GM13977 (cell line): ENCODE data around the gene FAM81A.
A peak's percentile ranks its signal among the peaks of the same experiment; 100 is the strongest.
"Not testable (repeated sequence)": the region's sequence is repeated elsewhere in the genome, so short reads cannot be mapped to it uniquely, and the experiment has no call there.

ENCODE experiments used
- DNase-seq: peaks from one replicate; pipeline ENCODE4 v3.0.0; 2012; ENCODE audit warnings: low spot score
- in situ Hi-C: fragments of 300-500 bp; cut with MboI; formaldehyde crosslinking; loops from one replicate; pipeline ENCODE4 v1.12.0; 2022; ENCODE audit warnings: low sequenced_read_pairs, low pct_unique_long_range_greater_than_20kb, mixed read lengths, inconsistent platforms; ENCODE audit not compliant: unreplicated experiment
- TF ChIP-seq, protein P1 (sequence below): IDR thresholded peaks from 2 replicates; pipeline ENCODE4 v1.5.1; 2012; ENCODE audit warnings: mild to moderate bottlenecking, control low read depth; ENCODE audit not compliant: insufficient read depth; ENCODE audit errors: extremely low read depth, missing control alignments

FAM81A gene

DNA sequence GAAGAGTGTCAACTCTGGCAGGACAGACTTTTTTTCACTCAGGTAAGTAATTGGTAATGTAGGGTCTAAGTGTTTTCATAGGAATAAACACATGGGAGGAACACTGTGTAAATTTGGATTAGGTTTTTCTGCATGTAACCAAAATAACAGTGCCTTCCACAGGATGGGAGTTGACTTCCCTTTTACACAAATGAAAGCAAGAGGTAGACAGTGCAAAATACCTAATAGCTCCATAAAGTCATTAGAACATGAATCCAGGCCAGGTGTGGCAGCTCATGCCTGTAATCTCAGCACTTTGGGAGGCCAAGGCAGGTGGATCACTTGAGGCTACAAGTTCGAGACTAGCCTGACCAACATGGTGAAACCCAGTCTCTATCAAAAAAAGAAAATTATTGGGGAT is 39.8 kb upstream of the FAM81A start:
- no peak for DNase-seq
- TF ChIP-seq, protein P1, sequence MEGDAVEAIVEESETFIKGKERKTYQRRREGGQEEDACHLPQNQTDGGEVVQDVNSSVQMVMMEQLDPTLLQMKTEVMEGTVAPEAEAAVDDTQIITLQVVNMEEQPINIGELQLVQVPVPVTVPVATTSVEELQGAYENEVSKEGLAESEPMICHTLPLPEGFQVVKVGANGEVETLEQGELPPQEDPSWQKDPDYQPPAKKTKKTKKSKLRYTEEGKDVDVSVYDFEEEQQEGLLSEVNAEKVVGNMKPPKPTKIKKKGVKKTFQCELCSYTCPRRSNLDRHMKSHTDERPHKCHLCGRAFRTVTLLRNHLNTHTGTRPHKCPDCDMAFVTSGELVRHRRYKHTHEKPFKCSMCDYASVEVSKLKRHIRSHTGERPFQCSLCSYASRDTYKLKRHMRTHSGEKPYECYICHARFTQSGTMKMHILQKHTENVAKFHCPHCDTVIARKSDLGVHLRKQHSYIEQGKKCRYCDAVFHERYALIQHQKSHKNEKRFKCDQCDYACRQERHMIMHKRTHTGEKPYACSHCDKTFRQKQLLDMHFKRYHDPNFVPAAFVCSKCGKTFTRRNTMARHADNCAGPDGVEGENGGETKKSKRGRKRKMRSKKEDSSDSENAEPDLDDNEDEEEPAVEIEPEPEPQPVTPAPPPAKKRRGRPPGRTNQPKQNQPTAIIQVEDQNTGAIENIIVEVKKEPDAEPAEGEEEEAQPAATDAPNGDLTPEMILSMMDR = no peak
- in situ Hi-C loops = no loop called here

DNA sequence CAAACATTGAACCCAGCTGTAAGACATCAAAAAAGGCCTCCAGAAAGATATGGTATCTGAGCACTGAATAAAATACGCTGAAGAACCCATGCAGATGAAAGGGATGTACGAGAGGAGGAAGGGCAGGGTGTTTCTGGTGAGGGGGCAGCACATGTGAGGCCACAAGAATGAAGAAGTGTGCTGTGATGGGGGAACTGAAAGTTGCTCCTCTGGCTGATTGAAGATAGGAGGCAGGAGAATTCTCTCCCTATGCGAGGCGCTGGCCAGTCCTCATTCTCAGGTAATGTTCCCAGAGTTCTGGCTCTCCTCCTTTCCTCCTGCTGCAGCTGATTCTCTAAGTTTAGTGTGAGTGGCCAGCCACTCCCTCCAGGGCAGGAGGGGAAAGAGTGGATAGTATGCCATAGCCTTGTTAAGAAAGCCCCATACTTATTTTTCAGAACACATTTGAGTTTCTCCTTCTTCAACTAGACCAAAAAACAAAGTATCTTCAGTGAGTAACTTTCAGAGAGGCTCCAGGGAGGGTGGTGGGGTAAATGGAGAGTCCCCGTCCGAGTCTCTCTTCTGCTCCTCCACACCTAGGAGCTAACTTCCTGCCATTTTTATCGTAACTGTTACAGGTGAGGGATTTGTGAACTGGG is 38.4 kb upstream of the FAM81A start:
- in situ Hi-C loops = no loop called here
- DNase-seq = peak; percentile 48
- TF ChIP-seq, protein P1 = no peak

DNA sequence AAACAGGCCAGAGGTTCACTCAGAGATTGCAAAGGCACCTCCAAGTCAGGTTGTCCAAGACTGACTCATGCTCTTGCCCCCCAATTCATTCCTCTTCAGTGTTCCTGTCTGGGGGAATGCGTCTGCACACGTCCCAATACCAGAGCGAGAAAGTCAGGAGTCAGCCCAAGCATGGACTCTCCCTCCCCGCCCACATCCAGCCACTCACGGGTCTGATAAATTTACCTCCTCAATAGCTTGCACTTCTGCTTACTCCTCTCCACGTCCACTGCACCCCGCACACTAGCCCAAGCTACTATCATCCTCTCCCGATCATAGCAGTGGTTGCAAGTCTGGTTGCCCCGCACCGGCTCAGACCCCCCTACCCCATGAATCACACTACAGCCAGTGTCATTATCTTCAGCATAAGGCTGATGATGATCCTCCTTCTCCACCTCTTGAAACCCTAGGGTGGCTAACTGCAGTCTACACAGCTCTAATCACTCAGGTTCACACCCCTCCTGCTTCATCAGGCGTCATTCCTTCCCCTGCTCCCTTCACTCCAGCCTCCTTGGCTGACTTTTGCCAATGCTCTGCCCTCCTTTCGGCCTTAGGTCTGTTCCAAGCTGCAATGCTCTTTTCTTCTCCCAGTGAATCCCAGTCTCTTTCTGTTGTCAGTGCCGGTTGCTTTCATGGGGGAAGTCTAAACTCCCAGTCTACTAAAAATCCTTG is 37.7 kb upstream of the FAM81A start:
- in situ Hi-C loops = no loop called here
- no peak for DNase-seq
- TF ChIP-seq, protein P1 = no peak

DNA sequence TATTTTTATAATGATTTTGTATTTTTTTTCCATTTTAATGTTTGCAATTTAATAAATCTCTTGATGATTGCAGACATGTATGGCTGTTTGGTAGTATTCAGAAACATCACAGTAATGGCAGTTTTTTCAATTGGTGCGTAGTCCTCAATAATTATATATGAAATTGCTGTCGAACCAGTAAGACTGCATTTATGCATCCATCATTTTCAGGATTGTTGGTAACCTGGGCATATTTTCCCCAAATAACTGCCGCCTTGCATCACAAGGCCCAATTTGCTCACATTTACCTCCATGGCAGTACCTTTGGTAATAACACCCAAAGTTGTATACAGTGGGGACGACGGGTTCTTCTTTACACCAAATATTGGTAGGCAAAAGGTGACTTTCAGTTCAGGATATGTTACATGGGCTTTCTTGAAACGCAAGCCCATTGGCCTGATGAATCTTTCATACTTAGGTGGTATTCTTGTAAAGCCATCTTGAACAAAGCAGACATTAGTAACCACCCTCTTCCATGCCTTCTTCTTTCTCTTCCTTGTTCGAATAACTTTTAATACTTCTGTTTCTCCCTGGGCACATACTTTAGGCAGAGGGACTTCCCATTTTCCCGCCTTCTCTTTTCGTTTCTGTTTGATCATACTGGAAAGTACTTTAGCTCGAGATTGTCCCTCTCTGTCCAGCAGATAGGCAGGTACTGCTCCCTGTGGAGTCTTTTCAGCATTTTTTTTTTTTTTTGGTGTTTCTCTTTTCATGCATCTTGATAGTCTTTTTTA is 36.7 kb upstream of the FAM81A start:
- DNase-seq, in situ Hi-C loops: not testable (repeated sequence)

DNA sequence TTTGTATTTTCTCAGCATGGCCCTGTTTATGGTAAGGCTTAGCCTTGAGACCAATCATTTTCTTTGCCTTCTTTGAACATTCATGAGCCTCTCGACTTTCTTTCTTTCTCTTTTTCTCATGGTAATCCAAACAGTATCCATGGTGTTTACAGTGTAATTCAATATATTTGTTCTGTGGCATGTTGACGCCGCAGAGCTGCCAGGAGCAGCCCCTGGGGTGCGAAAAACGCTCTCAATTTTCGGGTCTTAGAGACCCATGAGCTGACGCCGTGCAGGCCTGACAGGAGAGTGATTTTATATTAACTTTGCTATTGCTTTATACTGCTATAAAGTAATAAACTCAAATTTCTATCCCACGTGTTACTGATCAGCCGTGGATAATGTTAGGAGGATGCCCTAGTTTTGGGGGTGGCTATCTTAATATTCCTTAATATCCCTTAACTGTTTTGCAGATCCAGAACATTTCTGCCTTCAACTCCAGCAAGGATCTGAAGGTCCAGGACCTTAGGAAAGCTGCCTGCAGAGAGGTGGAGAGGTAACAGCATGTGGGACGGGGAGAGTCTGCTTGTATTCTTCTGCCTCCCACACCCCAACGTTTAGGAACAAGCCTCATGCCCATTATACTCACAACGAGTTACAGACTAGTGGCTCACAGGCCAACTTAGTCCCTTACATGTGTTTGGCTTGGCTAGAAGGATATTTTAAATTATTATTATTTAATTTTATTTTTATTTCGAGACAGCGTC is 36.0 kb upstream of the FAM81A start:
- TF ChIP-seq, protein P1 = no peak
- in situ Hi-C loops = no loop called here
- DNase-seq = no peak

DNA sequence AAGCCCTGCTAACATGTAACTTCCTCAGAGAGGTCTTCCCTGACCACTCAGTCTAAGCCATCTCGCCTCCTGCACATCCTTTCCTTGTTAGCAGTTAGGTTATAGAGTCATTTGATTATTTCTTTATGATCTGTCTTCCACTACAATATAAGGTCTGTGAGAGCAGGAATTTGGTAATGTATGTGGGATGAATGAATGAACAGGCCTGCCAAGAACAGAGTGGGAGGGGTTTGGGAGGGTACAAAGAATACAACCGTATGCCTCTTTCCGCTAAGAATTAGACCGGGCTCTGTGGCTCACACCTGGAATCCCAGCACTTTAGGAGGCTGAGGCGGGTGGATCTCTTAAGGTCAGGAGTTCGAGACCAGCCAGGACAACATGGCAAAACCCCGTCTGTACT is 32.9 kb upstream of the FAM81A start:
- no peak for DNase-seq
- TF ChIP-seq, protein P1 = no peak
- in situ Hi-C loops = no loop called here
